ENCODE measurements around the gene STARD5. TPM values are rescaled to one million over a fixed set of nuclear protein-coding genes. Genes with fewer than 3 reads are reported as not detected.

Gene STARD5
- total and polyA plus RNA-seq, 4 donors, result 1.1 to 47.0 (median 35.7) TPM

DNA sequence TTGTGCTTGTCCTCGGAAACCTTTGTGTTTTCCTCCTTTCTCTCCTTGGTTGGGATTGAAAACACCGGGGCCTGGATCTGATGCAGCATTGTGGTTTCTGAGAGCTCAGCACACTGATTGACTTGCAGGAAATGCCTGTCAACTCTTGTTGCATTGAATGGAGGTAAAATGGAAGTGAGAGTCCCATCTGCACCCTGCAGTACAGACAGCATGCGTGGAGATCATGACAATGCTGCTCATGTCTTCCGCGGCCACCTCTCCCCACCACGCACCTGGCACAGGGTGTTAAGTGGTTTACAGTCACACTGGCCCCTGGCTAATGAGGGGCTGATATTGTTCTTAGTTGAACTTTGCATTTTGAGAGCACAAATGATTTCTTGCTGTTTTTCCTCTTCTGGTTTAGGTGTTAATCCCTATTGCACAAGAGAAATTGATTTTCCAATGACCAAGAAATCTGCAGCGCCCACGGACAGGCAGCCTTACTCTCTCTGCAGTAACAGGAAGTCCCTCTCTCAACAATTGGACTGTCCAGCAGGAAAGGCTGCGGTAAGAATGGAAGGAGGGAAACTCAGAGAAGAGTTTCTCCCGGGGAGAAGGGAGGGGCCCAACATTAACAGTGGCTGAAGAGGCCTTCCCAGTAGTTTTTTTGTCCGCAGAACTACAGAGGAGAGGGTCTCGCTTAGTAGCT is 58.5 kb downstream of the STARD5 start:
- H3K36me3 ChIP-seq (ENCODE audit: control insufficient read depth in 4 of 4, insufficient read depth in 3 of 4, low read depth in 1 of 4, low read length in 3 of 4), result peaks cover 0 to 1% (median 0%) of the 10 kb centered on the region in 4 donors

DNA sequence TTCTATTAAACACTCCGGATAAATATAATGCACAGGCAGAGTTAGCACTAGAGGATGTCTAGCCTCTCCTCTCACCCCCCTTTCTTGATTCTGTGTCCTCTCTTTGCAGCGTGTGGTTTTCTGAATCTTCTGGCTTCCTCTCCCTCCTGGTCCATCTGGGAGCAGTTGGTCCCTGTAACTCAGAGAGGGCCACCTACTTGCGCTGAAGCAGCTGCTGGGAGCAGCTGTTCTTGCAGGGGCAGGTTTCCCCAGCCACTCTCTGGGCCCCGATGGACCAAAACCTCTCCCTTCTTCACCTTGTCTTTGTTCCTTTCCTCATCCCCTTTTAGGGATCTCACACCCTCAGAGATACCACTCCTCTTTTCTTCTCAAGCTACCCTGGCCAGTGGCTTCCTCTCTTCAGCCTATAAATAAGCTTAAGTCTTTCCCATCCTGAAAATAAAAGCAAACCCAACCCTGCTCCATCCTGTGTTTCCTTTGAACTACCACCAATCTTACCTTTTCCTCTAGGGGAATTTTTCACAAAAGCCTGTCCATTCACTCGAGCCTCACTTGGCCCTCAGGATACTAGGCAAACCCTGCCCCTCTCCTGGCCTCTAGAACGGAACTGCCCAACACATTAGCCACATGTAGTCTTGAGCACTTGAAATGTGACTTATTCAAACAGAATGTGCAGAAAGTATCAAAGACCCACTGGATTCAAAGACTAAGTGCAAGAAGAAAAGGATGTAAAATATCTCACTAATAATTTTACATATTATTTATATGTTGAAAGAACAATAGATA is 59.7 kb downstream of the STARD5 start:
- TF ChIP-seq TAF1 (conservative IDR thresholded peaks at IDR 0.05) (no peak), HNF4G (IDR thresholded peaks at IDR 0.05) (no peak)
- TF ChIP-seq, protein P1, sequence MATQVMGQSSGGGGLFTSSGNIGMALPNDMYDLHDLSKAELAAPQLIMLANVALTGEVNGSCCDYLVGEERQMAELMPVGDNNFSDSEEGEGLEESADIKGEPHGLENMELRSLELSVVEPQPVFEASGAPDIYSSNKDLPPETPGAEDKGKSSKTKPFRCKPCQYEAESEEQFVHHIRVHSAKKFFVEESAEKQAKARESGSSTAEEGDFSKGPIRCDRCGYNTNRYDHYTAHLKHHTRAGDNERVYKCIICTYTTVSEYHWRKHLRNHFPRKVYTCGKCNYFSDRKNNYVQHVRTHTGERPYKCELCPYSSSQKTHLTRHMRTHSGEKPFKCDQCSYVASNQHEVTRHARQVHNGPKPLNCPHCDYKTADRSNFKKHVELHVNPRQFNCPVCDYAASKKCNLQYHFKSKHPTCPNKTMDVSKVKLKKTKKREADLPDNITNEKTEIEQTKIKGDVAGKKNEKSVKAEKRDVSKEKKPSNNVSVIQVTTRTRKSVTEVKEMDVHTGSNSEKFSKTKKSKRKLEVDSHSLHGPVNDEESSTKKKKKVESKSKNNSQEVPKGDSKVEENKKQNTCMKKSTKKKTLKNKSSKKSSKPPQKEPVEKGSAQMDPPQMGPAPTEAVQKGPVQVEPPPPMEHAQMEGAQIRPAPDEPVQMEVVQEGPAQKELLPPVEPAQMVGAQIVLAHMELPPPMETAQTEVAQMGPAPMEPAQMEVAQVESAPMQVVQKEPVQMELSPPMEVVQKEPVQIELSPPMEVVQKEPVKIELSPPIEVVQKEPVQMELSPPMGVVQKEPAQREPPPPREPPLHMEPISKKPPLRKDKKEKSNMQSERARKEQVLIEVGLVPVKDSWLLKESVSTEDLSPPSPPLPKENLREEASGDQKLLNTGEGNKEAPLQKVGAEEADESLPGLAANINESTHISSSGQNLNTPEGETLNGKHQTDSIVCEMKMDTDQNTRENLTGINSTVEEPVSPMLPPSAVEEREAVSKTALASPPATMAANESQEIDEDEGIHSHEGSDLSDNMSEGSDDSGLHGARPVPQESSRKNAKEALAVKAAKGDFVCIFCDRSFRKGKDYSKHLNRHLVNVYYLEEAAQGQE (IDR thresholded peaks at IDR 0.05), result no peak
- TF ChIP-seq, protein P2, sequence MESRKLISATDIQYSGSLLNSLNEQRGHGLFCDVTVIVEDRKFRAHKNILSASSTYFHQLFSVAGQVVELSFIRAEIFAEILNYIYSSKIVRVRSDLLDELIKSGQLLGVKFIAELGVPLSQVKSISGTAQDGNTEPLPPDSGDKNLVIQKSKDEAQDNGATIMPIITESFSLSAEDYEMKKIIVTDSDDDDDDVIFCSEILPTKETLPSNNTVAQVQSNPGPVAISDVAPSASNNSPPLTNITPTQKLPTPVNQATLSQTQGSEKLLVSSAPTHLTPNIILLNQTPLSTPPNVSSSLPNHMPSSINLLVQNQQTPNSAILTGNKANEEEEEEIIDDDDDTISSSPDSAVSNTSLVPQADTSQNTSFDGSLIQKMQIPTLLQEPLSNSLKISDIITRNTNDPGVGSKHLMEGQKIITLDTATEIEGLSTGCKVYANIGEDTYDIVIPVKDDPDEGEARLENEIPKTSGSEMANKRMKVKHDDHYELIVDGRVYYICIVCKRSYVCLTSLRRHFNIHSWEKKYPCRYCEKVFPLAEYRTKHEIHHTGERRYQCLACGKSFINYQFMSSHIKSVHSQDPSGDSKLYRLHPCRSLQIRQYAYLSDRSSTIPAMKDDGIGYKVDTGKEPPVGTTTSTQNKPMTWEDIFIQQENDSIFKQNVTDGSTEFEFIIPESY (IDR thresholded peaks at IDR 0.05), result no peak
- H3K36me3 ChIP-seq (ENCODE audit: control insufficient read depth in 4 of 4, insufficient read depth in 3 of 4, low read depth in 1 of 4, low read length in 3 of 4), result peaks cover 0 to 1% (median 0%) of the 10 kb centered on the region in 4 donors
- no peak overlapping the region for H3K9ac ChIP-seq (ENCODE audit: low read depth in 1 of 2, low read length in 2 of 2)
- H3K4me1 ChIP-seq (ENCODE audit: control insufficient read depth in 4 of 4, insufficient read depth in 4 of 4, low read length in 3 of 4), result peaks cover 0 to 18% (median 14%) of the 10 kb centered on the region in 4 donors
- 93% methylated on average over 6 of the region's 6 CpGs for WGBS
- no peaks in the 10 kb centered on the region for H3K9me3 ChIP-seq (ENCODE audit: control insufficient read depth in 4 of 4, low read length in 3 of 4)
- no peak overlapping the region for H3K4me3 ChIP-seq (ENCODE audit: low read depth in 1 of 3, low read length in 3 of 3)
- no peaks in the 10 kb centered on the region for H3K27me3 ChIP-seq (ENCODE audit: control insufficient read depth in 4 of 4, insufficient read depth in 4 of 4, low read length in 3 of 4)
- no peak overlapping the region for H3K27ac ChIP-seq (ENCODE audit: low read depth in 1 of 2, low read length in 2 of 2)
- no peak for DNase-seq (ENCODE audit: low spot score)

More for the DNA sequence above, 58.5 kb downstream of the STARD5 start:
- H3K4me3 ChIP-seq (ENCODE audit: low read depth in 1 of 3, low read length in 3 of 3), result peak overlapping the region; percentile 35 to 51 (median 39)
- DNase-seq (ENCODE audit: low spot score), result no peak
- 38% methylated on average over 12 of the region's 12 CpGs for WGBS
- TF ChIP-seq, protein P1 (IDR thresholded peaks at IDR 0.05), result peak; percentile 78
- TF ChIP-seq JUND (IDR thresholded peaks at IDR 0.05), result no peak
- TF ChIP-seq HNF4A (conservative IDR thresholded peaks at IDR 0.05), result no peak
- peak overlapping the region in 1 of 2 donors; percentile 22 for H3K27ac ChIP-seq (ENCODE audit: low read depth in 1 of 2, low read length in 2 of 2)
- H3K9me3 ChIP-seq (ENCODE audit: control insufficient read depth in 4 of 4, low read length in 3 of 4), result no peaks in the 10 kb centered on the region
- H3K4me1 ChIP-seq (ENCODE audit: control insufficient read depth in 4 of 4, insufficient read depth in 4 of 4, low read length in 3 of 4), result peaks cover 0 to 18% (median 14%) of the 10 kb centered on the region in 4 donors
- no peaks in the 10 kb centered on the region for H3K27me3 ChIP-seq (ENCODE audit: control insufficient read depth in 4 of 4, insufficient read depth in 4 of 4, low read length in 3 of 4)
- no peak overlapping the region for H3K9ac ChIP-seq (ENCODE audit: low read depth in 1 of 2, low read length in 2 of 2)
